Hypothalamus (tissue), 51 donors: ENCODE measurements around the gene TMEM11.

Experiments used
- DNase-seq, 51 donors: peaks; one replicate each; lab custom pipeline; 2025; lab: John Stamatoyannopoulos, UW

TMEM11 gene

GRCh38 chr17:21164216-21164615 is 49.7 kb downstream of the TMEM11 start:
- DNase-seq: no peak

- DNase-seq: no peak
These were observed 50.9 kb downstream of the TMEM11 start for GRCh38 chr17:21163101-21163500.

GRCh38 chr17:21162394-21162775 is 51.6 kb downstream of the TMEM11 start:
- DNase-seq: no peak

- peak in 1 of 51 donors; percentile 44 for DNase-seq
These were observed 52.2 kb downstream of the TMEM11 start for GRCh38 chr17:21161498-21162393.

GRCh38 chr17:21160401-21160800 is 53.6 kb downstream of the TMEM11 start:
- DNase-seq: no peak

- no peak for DNase-seq
These were observed 56.2 kb downstream of the TMEM11 start for GRCh38 chr17:21157586-21158370.

GRCh38 chr17:21152731-21153130 is 61.2 kb downstream of the TMEM11 start:
- DNase-seq: no peak

GRCh38 chr17:21149621-21150020 is 64.3 kb downstream of the TMEM11 start:
- DNase-seq: no peak
